Measurements from ENCODE around the gene ETAA1. TPM values are rescaled to one million over a fixed set of nuclear protein-coding genes. Genes with fewer than 3 reads are reported as not detected.

Gene ETAA1
- total and polyA plus RNA-seq, 2 of the 13 experiments (the other 11 are each of a cell fraction or from before 2014, with no cell fraction given), result 9.1 to 16.2 TPM

- TF ChIP-seq TCF12 (IDR thresholded peaks at IDR 0.05), result no peak
- peak; percentile 75 for TF ChIP-seq TCF12 (CRISPR knock-in tag; IDR thresholded peaks at IDR 0.05)
- no peak for TF ChIP-seq GMEB2 (CRISPR knock-in tag; IDR thresholded peaks at IDR 0.05; ENCODE audit: low read depth)
- no peak for TF ChIP-seq ZNF552 (CRISPR knock-in tag; IDR thresholded peaks at IDR 0.05; ENCODE audit: borderline replicate concordance)
- TF ChIP-seq THAP7 (CRISPR knock-in tag; IDR thresholded peaks at IDR 0.05), result peak; percentile 79; the same call in 1 of the 2 replicates
- TF ChIP-seq NCOR1 (IDR thresholded peaks at IDR 0.05; ENCODE audit: borderline replicate concordance, low read length), result no peak
- TF ChIP-seq ZNF878 (CRISPR knock-in tag; IDR thresholded peaks at IDR 0.05), result peak; percentile 77; the same call in 1 of the 2 replicates
- peak; percentile 97; the same call in 1 of the 2 replicates for TF ChIP-seq SRY (CRISPR knock-in tag; IDR thresholded peaks at IDR 0.05)
- peak; percentile 81 for TF ChIP-seq E2F5 (CRISPR knock-in tag; conservative IDR thresholded peaks at IDR 0.05)
- no peak for TF ChIP-seq IKZF5 (CRISPR knock-in tag; IDR thresholded peaks at IDR 0.05)
- peak; percentile 88 for TF ChIP-seq AGO2 (optimal IDR thresholded peaks at IDR 0.05; ENCODE audit: low read depth, low read length)
- no peak for TF ChIP-seq ARID2 (CRISPR knock-in tag; IDR thresholded peaks at IDR 0.05; ENCODE audit: borderline replicate concordance)
- peak; percentile 75; the same call in 1 of the 2 replicates for TF ChIP-seq ZNF670 (CRISPR knock-in tag; IDR thresholded peaks at IDR 0.05; ENCODE audit: borderline replicate concordance)
- TF ChIP-seq GFI1 (CRISPR knock-in tag; IDR thresholded peaks at IDR 0.05; ENCODE audit: borderline replicate concordance), result peak; percentile 76
- no peak for TF ChIP-seq JUN (CRISPR knock-in tag; IDR thresholded peaks at IDR 0.05)
- TF ChIP-seq ZNF780A (CRISPR knock-in tag; IDR thresholded peaks at IDR 0.05), result no peak
- peak; percentile 88; the same call in 1 of the 2 replicates for TF ChIP-seq ZNF704 (CRISPR knock-in tag; IDR thresholded peaks at IDR 0.05; ENCODE audit: borderline replicate concordance)
- no peak for TF ChIP-seq GPBP1L1 (CRISPR knock-in tag; IDR thresholded peaks at IDR 0.05)
- TF ChIP-seq ZNF251 (CRISPR knock-in tag; IDR thresholded peaks at IDR 0.05), result no peak
- TF ChIP-seq STAG1 (CRISPR knock-in tag; IDR thresholded peaks at IDR 0.05), result no peak
- no peak for TF ChIP-seq IRX3 (CRISPR knock-in tag; IDR thresholded peaks at IDR 0.05; ENCODE audit: borderline replicate concordance, low read depth)
Measured at GRCh38 chr2:67397143-67397986, at the start of gene ETAA1 (continued).

Data from HepG2 (cell line).